MCF 10A (cell line): ENCODE results near the gene UBTD1. TPM values are rescaled to one million over a fixed set of nuclear protein-coding genes. Genes with fewer than 3 reads are reported as not detected.
"Not testable (repeated sequence)": the region's sequence is repeated elsewhere in the genome, so short reads cannot be mapped to it uniquely, and the experiment has no call there.

ENCODE experiments used
- BruUV-seq: library from RNA; stranded (reverse); fragments of 400-500 nt; replicated peaks from 2 replicates; lab custom pipeline; 2021; lab: Mats Ljungman, UMichigan
- CTCF ChIA-PET: fragments of 300-600 bp; sonication (Branson Sonifier 250); formaldehyde crosslinking; extraction: SDS; loops from one replicate; lab custom pipeline; 2021; ENCODE audit warnings: antibody characterized with exemption, inconsistent platforms; lab: Yijun Ruan, JAX
- POLR2A ChIA-PET: fragments of 300-600, 350-650 bp; sonication (Branson Sonifier 250); formaldehyde crosslinking; extraction: SDS; loops from one replicate; lab custom pipeline; 2020; ENCODE audit warnings: antibody characterized with exemption, inconsistent platforms; lab: Yijun Ruan, JAX
- DNase-seq: peaks from one replicate; pipeline ENCODE4 v3.0.0-alpha.2; 2018; ENCODE audit not compliant: unreplicated experiment
- H3K27ac Mint-ChIP-seq: one replicate; pipeline ENCODE4 v1.8.0; 2022; ENCODE audit warnings: mild to moderate bottlenecking, low read depth, mixed read lengths; ENCODE audit not compliant: unreplicated experiment
- H3K27me3 Mint-ChIP-seq: one replicate; pipeline ENCODE4 v1.8.0; 2022; ENCODE audit warnings: mixed read lengths; ENCODE audit not compliant: insufficient read depth, unreplicated experiment
- H3K36me3 Mint-ChIP-seq: one replicate; pipeline ENCODE4 v1.8.0; 2022; ENCODE audit warnings: mild to moderate bottlenecking, moderate library complexity, mixed read lengths; ENCODE audit not compliant: insufficient read depth, unreplicated experiment
- H3K4me1 Mint-ChIP-seq: one replicate; pipeline ENCODE4 v1.8.0; 2022; ENCODE audit warnings: mixed read lengths; ENCODE audit not compliant: insufficient read depth, unreplicated experiment
- H3K4me3 Mint-ChIP-seq: one replicate; pipeline ENCODE4 v1.8.0; 2022; ENCODE audit warnings: mild to moderate bottlenecking, moderate library complexity, mixed read lengths; ENCODE audit not compliant: unreplicated experiment
- H3K9me3 Mint-ChIP-seq: one replicate; pipeline ENCODE4 v1.8.0; 2022; ENCODE audit warnings: mixed read lengths; ENCODE audit not compliant: unreplicated experiment
- intact Hi-C: fragments of 100-400 bp; cut with micrococcal nuclease; formaldehyde crosslinking; loops from 2 replicates; pipeline ENCODE4 v1.14.1; 2022
- total RNA-seq: library from RNA; stranded (reverse); gene quantifications from 2 replicates; pipeline ENCODE4 v1.2.3, GENCODE V29; 2022
- TF ChIP-seq, protein P1 (sequence below): fragments of 200-600 bp; IDR thresholded peaks from one replicate; pipeline ENCODE4 v1.8.0; 2022; ENCODE audit warnings: antibody characterized with exemption, mild to moderate bottlenecking; ENCODE audit not compliant: unreplicated experiment

The UBTD1 gene
- total RNA-seq, 1 experiment from 2014 or later: 7.2 TPM

DNA sequence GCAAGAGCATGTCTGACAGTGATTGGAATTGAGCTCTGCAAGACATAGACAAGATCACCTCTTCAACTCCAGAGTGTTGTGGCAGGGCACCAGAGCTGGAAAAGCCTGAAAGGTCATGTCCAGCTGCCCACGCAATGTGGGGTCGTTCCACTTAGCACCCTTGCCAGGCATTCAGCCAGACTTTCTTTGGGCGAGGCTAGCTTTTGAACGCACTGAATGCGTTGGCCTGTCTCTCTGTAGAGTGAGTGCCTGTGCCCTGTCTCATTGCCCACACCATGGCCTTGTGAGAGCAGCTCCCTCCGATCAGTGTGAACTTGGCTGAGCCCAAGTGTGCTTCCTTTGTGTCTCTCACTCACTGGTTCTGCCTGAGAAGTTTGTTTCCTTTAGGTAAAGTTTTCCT lies 23.3 kb downstream of the UBTD1 start:
- H3K4me3 Mint-ChIP-seq: no peak overlapping the region
- H3K27me3 Mint-ChIP-seq: no peaks in the 10 kb centered on the region
- no peak for DNase-seq
- intact Hi-C loops: no loop called here
- ChIA-PET CTCF (interaction anchor here (0.5 to 2.0 kb wide), 6 partner anchors 10 to 1022 kb away, joined by 3 to 8 read pairs (median 4); no protein-coding TSS in a partner anchor), POLR2A (interaction anchor here (0.8 to 1.6 kb wide), 3 partner anchors 10 to 25 kb away, joined by 3 to 6 read pairs (median 4); partner anchors contain the start of gene UBTD1)
- no peaks in the 10 kb centered on the region for H3K36me3 Mint-ChIP-seq
- no TSS peak for BruUV-seq
- H3K9me3 Mint-ChIP-seq: no peaks in the 10 kb centered on the region
- peaks cover 13% of the 10 kb centered on the region for H3K4me1 Mint-ChIP-seq
- TF ChIP-seq, protein P1, sequence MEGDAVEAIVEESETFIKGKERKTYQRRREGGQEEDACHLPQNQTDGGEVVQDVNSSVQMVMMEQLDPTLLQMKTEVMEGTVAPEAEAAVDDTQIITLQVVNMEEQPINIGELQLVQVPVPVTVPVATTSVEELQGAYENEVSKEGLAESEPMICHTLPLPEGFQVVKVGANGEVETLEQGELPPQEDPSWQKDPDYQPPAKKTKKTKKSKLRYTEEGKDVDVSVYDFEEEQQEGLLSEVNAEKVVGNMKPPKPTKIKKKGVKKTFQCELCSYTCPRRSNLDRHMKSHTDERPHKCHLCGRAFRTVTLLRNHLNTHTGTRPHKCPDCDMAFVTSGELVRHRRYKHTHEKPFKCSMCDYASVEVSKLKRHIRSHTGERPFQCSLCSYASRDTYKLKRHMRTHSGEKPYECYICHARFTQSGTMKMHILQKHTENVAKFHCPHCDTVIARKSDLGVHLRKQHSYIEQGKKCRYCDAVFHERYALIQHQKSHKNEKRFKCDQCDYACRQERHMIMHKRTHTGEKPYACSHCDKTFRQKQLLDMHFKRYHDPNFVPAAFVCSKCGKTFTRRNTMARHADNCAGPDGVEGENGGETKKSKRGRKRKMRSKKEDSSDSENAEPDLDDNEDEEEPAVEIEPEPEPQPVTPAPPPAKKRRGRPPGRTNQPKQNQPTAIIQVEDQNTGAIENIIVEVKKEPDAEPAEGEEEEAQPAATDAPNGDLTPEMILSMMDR: no peak
- H3K27ac Mint-ChIP-seq: no peak overlapping the region

DNA sequence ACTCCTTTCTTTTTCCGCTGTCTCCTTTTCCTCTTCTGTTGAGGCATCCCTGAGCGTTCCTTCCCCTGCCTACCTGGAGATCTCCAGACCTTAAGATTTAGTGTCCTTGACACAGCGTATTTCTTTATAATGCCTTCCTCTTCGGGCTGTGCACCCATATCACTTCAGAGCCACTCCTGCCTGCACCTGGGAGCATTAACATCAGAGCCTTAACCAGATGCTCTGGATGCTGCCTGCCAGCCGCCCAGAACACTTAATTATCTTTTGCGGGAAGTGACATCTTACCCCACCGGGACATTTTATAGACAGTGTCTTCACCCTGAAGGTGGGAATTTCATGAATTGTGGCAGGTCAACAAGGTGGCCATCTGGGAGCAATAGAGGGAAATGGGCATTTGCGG lies 24.2 kb downstream of the UBTD1 start:
- intact Hi-C loops: no loop called here
- Mint-ChIP-seq H3K27ac (no peak overlapping the region), H3K27me3 (no peaks in the 10 kb centered on the region), H3K4me3 (no peak overlapping the region), H3K9me3 (no peaks in the 10 kb centered on the region), H3K4me1 (peaks cover 10% of the 10 kb centered on the region), H3K36me3 (no peaks in the 10 kb centered on the region)
- TF ChIP-seq, protein P1: no peak
- no TSS peak for BruUV-seq
- ChIA-PET CTCF (interaction anchor here (1.7 kb wide), 1 partner anchor 49 kb away, joined by 4 read pairs; no protein-coding TSS in a partner anchor), POLR2A (interaction anchor here (1.6 kb wide), 1 partner anchor 24 kb away, joined by 6 read pairs; the partner anchor contains the start of gene UBTD1)
- no peak for DNase-seq

DNA sequence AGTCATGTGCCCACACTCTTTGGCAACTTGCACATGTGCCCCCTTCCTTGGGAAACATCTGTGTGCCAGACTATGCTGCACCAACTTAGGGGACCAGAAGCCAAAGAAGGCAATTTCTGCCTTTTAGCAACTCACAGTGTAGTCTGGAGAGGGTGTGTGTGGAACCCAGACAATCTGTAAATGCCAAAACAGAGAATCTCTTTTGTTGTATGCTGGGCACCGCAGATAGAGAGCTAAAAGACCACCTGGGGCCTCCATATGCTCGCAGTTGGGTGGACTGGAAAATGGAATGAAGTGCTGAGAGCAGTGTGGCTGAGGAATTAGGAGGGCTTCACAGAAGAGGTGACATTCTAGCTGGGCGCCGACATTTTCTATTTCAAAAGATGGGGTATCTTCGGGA lies 26.4 kb downstream of the UBTD1 start:
- no peaks in the 10 kb centered on the region for H3K9me3 Mint-ChIP-seq
- H3K27me3 Mint-ChIP-seq: no peaks in the 10 kb centered on the region
- no peaks in the 10 kb centered on the region for H3K4me1 Mint-ChIP-seq
- no peak for DNase-seq
- CTCF ChIA-PET: interaction anchor here (1.0 to 1.1 kb wide), 2 partner anchors 9 to 47 kb away, joined by 4 to 5 read pairs; partner anchors contain the start of gene ANKRD2
- TF ChIP-seq, protein P1: no peak
- POLR2A ChIA-PET: no interaction called here
- no peaks in the 10 kb centered on the region for H3K36me3 Mint-ChIP-seq
- no peak overlapping the region for H3K27ac Mint-ChIP-seq
- intact Hi-C loops: no loop called here
- H3K4me3 Mint-ChIP-seq: no peak overlapping the region
- no TSS peak for BruUV-seq

DNA sequence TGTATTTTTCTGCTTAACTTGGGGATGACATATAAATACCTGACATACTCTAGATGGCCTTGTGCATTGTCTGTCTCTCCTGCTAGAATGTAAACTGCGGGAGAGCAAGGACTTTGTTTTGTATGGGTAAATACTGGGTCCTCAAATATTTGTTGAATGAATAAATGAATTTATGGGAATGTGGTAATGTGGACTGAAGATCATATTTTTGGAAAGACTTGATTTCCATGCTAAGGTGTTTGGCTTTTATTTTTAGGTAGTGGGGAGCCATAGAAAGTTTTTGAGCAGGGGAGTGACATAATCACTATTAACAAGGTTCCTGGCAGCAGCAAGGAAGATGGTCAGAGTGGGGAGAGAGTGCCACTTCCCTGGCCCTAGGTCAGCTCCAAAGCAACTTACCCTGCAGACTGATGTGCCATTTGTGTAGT lies 27.0 kb downstream of the UBTD1 start:
- no peaks in the 10 kb centered on the region for H3K36me3 Mint-ChIP-seq
- no peaks in the 10 kb centered on the region for H3K4me1 Mint-ChIP-seq
- no peak overlapping the region for H3K27ac Mint-ChIP-seq
- CTCF ChIA-PET: interaction anchor here (1.1 kb wide), 1 partner anchor 9 kb away, joined by 4 read pairs; no protein-coding TSS in a partner anchor
- TF ChIP-seq, protein P1: no peak
- no peaks in the 10 kb centered on the region for H3K27me3 Mint-ChIP-seq
- intact Hi-C loops: no loop called here
- no peak overlapping the region for H3K4me3 Mint-ChIP-seq
- POLR2A ChIA-PET: no interaction called here
- no peaks in the 10 kb centered on the region for H3K9me3 Mint-ChIP-seq
- no TSS peak for BruUV-seq
- no peak for DNase-seq

DNA sequence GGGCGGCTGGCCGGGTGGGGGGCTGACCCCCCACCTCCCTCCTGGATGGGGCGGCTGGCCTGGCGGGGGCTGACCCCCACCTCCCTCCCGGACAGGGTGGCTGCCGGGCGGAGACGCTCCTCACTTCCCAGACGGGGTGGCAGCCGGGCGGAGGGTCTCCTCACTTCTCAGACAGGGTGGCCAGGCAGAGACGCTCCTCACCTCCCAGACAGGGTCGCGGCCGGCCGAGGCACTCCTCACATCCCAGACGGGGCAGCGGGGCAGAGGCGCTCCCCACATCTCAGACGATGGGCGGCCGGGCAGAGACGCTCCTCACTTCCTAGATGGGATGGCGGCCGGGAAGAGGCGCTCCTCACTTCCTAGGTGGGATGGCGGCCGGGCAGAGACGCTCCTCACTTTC lies 30.2 kb downstream of the UBTD1 start:
- intact Hi-C loops, H3K4me3 Mint-ChIP-seq, H3K27me3 Mint-ChIP-seq, BruUV-seq, H3K4me1 Mint-ChIP-seq, H3K27ac Mint-ChIP-seq, H3K9me3 Mint-ChIP-seq, DNase-seq, H3K36me3 Mint-ChIP-seq, CTCF ChIA-PET, POLR2A ChIA-PET: not testable (repeated sequence)
